H9 (cell line): ENCODE results near the gene PRKD2. TPM values are rescaled to one million over a fixed set of nuclear protein-coding genes. Genes with fewer than 3 reads are reported as not detected.

ENCODE experiments used
- DNase-seq: peaks from one replicate; pipeline ENCODE4 v3.0.0-alpha.2; 2017
- H2AFZ ChIP-seq: one replicate; pipeline ENCODE4 v1.6.1; 2013; ENCODE audit warnings: mild to moderate bottlenecking, low read length, control low read depth, moderate library complexity
- H2AK5ac ChIP-seq: 2 replicates; pipeline ENCODE4 v1.6.1; 2013; ENCODE audit warnings: low read length, control low read depth, mixed read lengths; ENCODE audit not compliant: insufficient read length
- H2BK120ac ChIP-seq: one replicate; pipeline ENCODE4 v1.6.1; 2013; ENCODE audit warnings: low read depth, mild to moderate bottlenecking, low read length, control low read depth, inconsistent platforms; ENCODE audit not compliant: poor library complexity, severe bottlenecking
- H2BK12ac ChIP-seq: 2 replicates; pipeline ENCODE4 v1.6.1; 2013; ENCODE audit warnings: low read length, control low read depth, mixed read lengths, low read depth; ENCODE audit not compliant: insufficient read length
- H2BK15ac ChIP-seq: 2 replicates; pipeline ENCODE4 v1.6.1; 2013; ENCODE audit warnings: low read depth, low read length, control low read depth
- H2BK20ac ChIP-seq: one replicate; pipeline ENCODE4 v1.6.1; 2013; ENCODE audit warnings: low read depth, mild to moderate bottlenecking, low read length, control low read depth, inconsistent platforms; ENCODE audit not compliant: poor library complexity, severe bottlenecking
- H2BK5ac ChIP-seq: 2 replicates; pipeline ENCODE4 v1.6.1; 2013; ENCODE audit warnings: low read length, control low read depth, mixed read lengths; ENCODE audit not compliant: insufficient read length
- H3K14ac ChIP-seq: 2 replicates; pipeline ENCODE4 v1.6.1; 2013; ENCODE audit warnings: low read length, control low read depth; ENCODE audit not compliant: insufficient read depth
- H3K18ac ChIP-seq: 2 replicates; pipeline ENCODE4 v1.6.1; 2013; ENCODE audit warnings: low read depth, mild to moderate bottlenecking, mixed read lengths, low read length, control low read depth; ENCODE audit not compliant: insufficient read length
- H3K23ac ChIP-seq: 2 replicates; pipeline ENCODE4 v1.6.1; 2013; ENCODE audit warnings: low read length, control low read depth, mixed read lengths, low read depth; ENCODE audit not compliant: insufficient read length
- H3K23me2 ChIP-seq: 2 replicates; pipeline ENCODE4 v1.6.1; 2013; ENCODE audit warnings: low read depth, mild to moderate bottlenecking, mixed read lengths, low read length, control low read depth; ENCODE audit not compliant: insufficient read length, poor library complexity, severe bottlenecking
- H3K27ac ChIP-seq: 2 replicates; pipeline ENCODE4 v1.5.1; 2013; ENCODE audit warnings: low read length, control low read depth, mixed read lengths, low read depth; ENCODE audit not compliant: insufficient read length
- H3K27me3 ChIP-seq: 2 replicates; pipeline ENCODE4 v1.6.1; 2013; ENCODE audit warnings: low read length, control low read depth, inconsistent platforms; ENCODE audit not compliant: insufficient read depth
- H3K4ac ChIP-seq: 2 replicates; pipeline ENCODE4 v1.6.1; 2013; ENCODE audit warnings: low read depth, mild to moderate bottlenecking, control low read depth, inconsistent platforms, low read length, moderate library complexity
- H3K4me1 ChIP-seq: 2 replicates; pipeline ENCODE4 v1.6.1; 2013; ENCODE audit warnings: low read length, control low read depth, inconsistent platforms; ENCODE audit not compliant: insufficient read depth
- H3K4me2 ChIP-seq: 2 replicates; pipeline ENCODE4 v1.6.1; 2013; ENCODE audit warnings: low read length, control low read depth, mixed read lengths; ENCODE audit not compliant: insufficient read length, insufficient read depth
- H3K56ac ChIP-seq: 2 replicates; pipeline ENCODE4 v1.6.1; 2013; ENCODE audit warnings: low read depth, mild to moderate bottlenecking, mixed read lengths, low read length, control low read depth; ENCODE audit not compliant: insufficient read length
- H3K79me1 ChIP-seq: 2 replicates; pipeline ENCODE4 v1.6.1; 2013; ENCODE audit warnings: low read depth, mild to moderate bottlenecking, moderate library complexity, low read length, control low read depth, inconsistent platforms; ENCODE audit not compliant: insufficient read depth, poor library complexity, severe bottlenecking
- H3K79me2 ChIP-seq: 2 replicates; pipeline ENCODE4 v1.6.1; 2013; ENCODE audit warnings: low read length, control low read depth, inconsistent platforms; ENCODE audit not compliant: insufficient read depth
- H3K9ac ChIP-seq: 2 replicates; pipeline ENCODE4 v1.6.1; 2013; ENCODE audit warnings: low read length, control low read depth, mixed read lengths; ENCODE audit not compliant: insufficient read length; ENCODE audit errors: extremely low read depth
- H3K9me3 ChIP-seq: one replicate; pipeline ENCODE4 v1.6.1; 2013; ENCODE audit warnings: low read depth, low read length, inconsistent platforms; ENCODE audit not compliant: control insufficient read depth
- H3T11ph ChIP-seq: one replicate; pipeline ENCODE4 v1.6.1; 2013; ENCODE audit warnings: mild to moderate bottlenecking, low read length, control low read depth, inconsistent platforms
- H4K20me1 ChIP-seq: one replicate; pipeline ENCODE4 v1.6.1; 2013; ENCODE audit not compliant: control insufficient read depth, insufficient read length, insufficient read depth
- H4K5ac ChIP-seq: 2 replicates; pipeline ENCODE4 v1.6.1; 2013; ENCODE audit warnings: low read depth, mild to moderate bottlenecking, mixed read lengths, low read length, control low read depth; ENCODE audit not compliant: insufficient read length
- H4K8ac ChIP-seq: replicated peaks from 2 replicates; pipeline ENCODE4 v1.6.1; 2013; ENCODE audit warnings: low read length, control low read depth, mixed read lengths, low read depth; ENCODE audit not compliant: insufficient read length
- H4K91ac ChIP-seq: 2 replicates; pipeline ENCODE4 v1.6.1; 2013; ENCODE audit warnings: low read depth, mild to moderate bottlenecking, moderate library complexity, mixed read lengths, low read length, control low read depth; ENCODE audit not compliant: insufficient read length
- H3K27ac Mint-ChIP-seq, 3 experiments: 2 replicates in 2 of 3; 3 replicates in 1 of 3; pipeline ENCODE4 v1.8.0; 2020 to 2021; ENCODE audit warnings: mixed read lengths in 3 of 3, mild to moderate bottlenecking in 1 of 3, moderate library complexity in 1 of 3
- H3K27me3 Mint-ChIP-seq: 2 replicates; pipeline ENCODE4 v1.8.0; 2021; ENCODE audit warnings: low read depth, mild to moderate bottlenecking, moderate library complexity, mixed read lengths
- H3K36me3 Mint-ChIP-seq, 3 experiments: 2 replicates in 2 of 3; 3 replicates in 1 of 3; pipeline ENCODE4 v1.8.0; 2020 to 2021; ENCODE audit warnings: low read depth in 3 of 3, mixed read lengths in 3 of 3; ENCODE audit not compliant: insufficient read depth in 1 of 3
- H3K4me1 Mint-ChIP-seq, 2 experiments: 2 replicates each; pipeline ENCODE4 v1.8.0; 2020; ENCODE audit warnings: mixed read lengths in 2 of 2
- H3K4me3 Mint-ChIP-seq, 2 experiments: 2 replicates in 1 of 2; 3 replicates in 1 of 2; pipeline ENCODE4 v1.8.0; 2020 to 2021; ENCODE audit warnings: mild to moderate bottlenecking in 2 of 2, mixed read lengths in 2 of 2, moderate library complexity in 1 of 2
- H3K9me3 Mint-ChIP-seq, 2 experiments: 2 replicates in 1 of 2; 3 replicates in 1 of 2; pipeline ENCODE4 v1.8.0; 2020; ENCODE audit warnings: mild to moderate bottlenecking in 2 of 2, mixed read lengths in 2 of 2, moderate library complexity in 1 of 2
- CTCF ChIP-seq: fragments of 200-600 bp; sonication (generic); conservative IDR thresholded peaks from 3 replicates; pipeline ENCODE4 v1.8.0; 2021; ENCODE audit warnings: antibody characterized with exemption, mild to moderate bottlenecking
- WGBS: extraction: QIAGEN DNeasy Blood & Tissue Kit; methylation state at CpG from one replicate; pipeline ENCODE4 v1.1.7; 2013; ENCODE audit warnings: missing lambda C conversion rate, low lambda C conversion rate, mixed read lengths; ENCODE audit not compliant: insufficient read length; ENCODE audit errors: extremely low coverage; 5-methylcytosine and 5-hydroxymethylcytosine counted together
- total RNA-seq: library from RNA; stranded (reverse); gene quantifications from 2 replicates; pipeline ENCODE4 v1.2.1, GENCODE V29; 2021

The PRKD2 gene
- total RNA-seq, 1 experiment from 2014 or later, result 60.7 TPM

GRCh38 chr19:46668662-46669061 is 48.3 kb downstream of the PRKD2 start:
- H2AK5ac ChIP-seq, result no peak overlapping the region
- no CpG with 5 or more reads among the region's 3 CpGs for WGBS
- no peak for TF ChIP-seq CTCF

More at GRCh38 chr19:46668662-46669061, 48.3 kb downstream of the PRKD2 start:
- no peak overlapping the region for H2BK15ac ChIP-seq
- H3K27me3 ChIP-seq, result no peaks in the 10 kb centered on the region
- no peak overlapping the region for H4K91ac ChIP-seq
- Mint-ChIP-seq H3K4me1 (no peaks in the 10 kb centered on the region), H3K36me3 (peaks cover 2 to 15% (median 7%) of the 10 kb centered on the region in 3 experiments; a peak in 5 of 7 replicates), H3K9me3 (0 out of 5 replicates have a peak, but pooled peaks cover 0 to 2% of the 10 kb centered on the region in 2 experiments), H3K4me3 (no peak overlapping the region), H3K27me3 (peaks cover 4% of the 10 kb centered on the region), H3K27ac (no peak overlapping the region)
- H3K23ac ChIP-seq, result no peak overlapping the region
- H3K18ac ChIP-seq, result no peak overlapping the region
- H3K79me2 ChIP-seq, result no peaks in the 10 kb centered on the region
- no peak overlapping the region for H2AFZ ChIP-seq
- no peak overlapping the region for H4K5ac ChIP-seq
- no peak overlapping the region for H3K4ac ChIP-seq
- H3K9ac ChIP-seq, result no peak overlapping the region
- no peak overlapping the region for H3K27ac ChIP-seq
- no peak overlapping the region for H3K56ac ChIP-seq
- H3K4me2 ChIP-seq, result no peak overlapping the region
- no peak overlapping the region for H2BK20ac ChIP-seq
- H2BK120ac ChIP-seq, result no peak overlapping the region
- no peak overlapping the region for H3K14ac ChIP-seq
- H3T11ph ChIP-seq, result no peak overlapping the region
- H4K20me1 ChIP-seq, result no peaks in the 10 kb centered on the region
- no peak overlapping the region for H2BK12ac ChIP-seq
- H3K4me1 ChIP-seq, result no peaks in the 10 kb centered on the region
- H3K9me3 ChIP-seq, result no peaks in the 10 kb centered on the region
- H3K79me1 ChIP-seq, result no peaks in the 10 kb centered on the region
- H3K23me2 ChIP-seq, result no peaks in the 10 kb centered on the region
- no peak overlapping the region for H4K8ac ChIP-seq
- no peak for DNase-seq
- no peak overlapping the region for H2BK5ac ChIP-seq
